HG03066 (cell line): ENCODE measurements around the gene SRGAP3.

Source experiments
- ATAC-seq: cut with Tn5 transposase; IDR thresholded peaks from one replicate; pipeline ENCODE4 v1.9.1; 2021; ENCODE audit warnings: low read depth; ENCODE audit not compliant: unreplicated experiment

SRGAP3 gene

DNA sequence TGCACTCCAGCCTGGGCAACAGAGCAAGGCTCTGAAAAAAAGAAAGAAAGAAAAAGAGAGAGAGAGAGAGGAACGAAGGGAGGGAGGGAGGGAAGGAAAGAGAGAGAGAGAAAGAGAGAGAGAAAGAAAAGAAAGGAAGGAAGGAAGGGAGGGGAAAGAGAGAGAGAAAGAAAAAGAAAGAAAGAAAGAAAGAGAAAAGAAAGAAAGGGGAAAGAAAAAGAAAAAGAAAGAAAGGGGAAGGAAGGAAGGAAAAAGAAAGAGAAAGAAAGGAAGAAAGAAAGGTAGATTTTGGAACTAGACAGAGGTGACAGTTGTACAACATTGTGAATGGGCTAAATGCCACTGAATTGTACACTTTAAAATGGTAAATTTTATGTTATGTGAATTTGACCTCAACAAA lies 5.3 kb upstream of the SRGAP3 start:
- ATAC-seq, result no peak

DNA sequence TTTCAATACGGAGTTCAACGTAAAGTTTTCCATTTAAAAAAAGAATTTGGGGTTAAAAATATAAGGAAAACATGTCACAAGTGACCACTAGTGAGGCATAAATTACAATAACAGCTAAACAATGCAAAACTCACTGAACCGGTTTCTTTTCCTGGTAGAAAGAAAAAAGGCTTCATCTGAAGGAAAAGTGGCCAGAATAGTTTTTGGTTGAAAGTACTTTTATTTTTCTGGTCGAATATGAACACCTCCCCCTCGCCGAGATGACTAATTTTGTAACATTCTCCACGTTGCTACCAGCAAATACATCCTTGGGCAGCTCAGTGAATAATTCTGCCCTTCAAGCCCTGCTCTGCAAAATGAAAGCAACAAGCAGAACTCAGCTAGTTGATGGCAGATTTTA lies 3.9 kb upstream of the SRGAP3 start:
- no peak for ATAC-seq

DNA sequence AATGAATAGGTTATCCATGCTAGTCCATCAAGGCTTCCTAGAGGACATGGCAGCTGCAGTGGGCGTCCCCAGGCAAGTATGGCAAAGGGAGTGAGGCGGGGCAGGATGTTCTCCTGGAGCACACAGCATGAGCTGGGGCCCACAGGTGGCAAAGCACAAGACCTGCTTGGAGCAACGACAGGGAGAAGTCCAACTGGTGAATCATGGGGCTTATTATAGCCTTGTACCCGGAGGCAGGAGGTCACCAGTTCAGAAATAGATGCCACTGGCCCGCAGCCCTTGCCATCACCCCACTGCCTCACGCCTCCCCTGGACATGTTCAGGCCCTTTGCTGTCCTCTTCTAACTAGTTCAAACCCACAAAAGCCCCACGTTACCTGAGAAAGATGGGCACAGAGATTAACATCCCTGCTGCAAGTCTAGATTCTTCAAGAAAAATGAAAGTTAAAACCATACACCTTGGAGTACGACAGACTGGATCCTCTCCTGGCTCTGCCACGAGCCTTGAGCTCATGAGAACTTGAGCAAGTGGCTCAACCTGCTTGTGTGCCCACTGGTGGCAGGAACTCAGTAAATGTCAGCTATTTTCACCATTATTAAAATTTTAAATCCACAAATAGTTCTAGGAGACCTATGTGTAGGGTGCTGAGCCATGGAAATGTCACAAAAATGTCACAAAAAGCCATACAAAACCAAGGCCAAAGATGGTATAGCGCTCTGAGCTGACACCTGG lies 1.8 kb upstream of the SRGAP3 start:
- ATAC-seq, result no peak

DNA sequence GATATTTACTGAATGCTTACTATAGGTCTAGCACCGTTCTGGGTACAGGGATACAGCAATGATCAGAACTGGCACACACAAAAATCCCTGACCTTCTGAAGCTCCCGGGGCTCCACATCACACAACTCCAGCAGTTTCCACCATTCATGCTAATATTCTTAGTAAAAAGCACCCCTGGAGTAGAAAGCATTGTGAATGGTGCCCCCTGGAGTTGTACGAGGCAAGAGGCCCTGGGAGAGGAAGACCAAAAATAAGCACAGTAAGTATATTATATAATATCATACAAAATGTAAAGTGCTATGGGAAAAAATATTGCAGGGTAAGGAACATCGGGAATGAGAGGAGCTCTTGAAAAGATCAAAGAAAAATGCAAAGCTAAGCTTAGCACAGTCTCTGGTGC lies 790 bp upstream of the SRGAP3 start:
- no peak for ATAC-seq

DNA sequence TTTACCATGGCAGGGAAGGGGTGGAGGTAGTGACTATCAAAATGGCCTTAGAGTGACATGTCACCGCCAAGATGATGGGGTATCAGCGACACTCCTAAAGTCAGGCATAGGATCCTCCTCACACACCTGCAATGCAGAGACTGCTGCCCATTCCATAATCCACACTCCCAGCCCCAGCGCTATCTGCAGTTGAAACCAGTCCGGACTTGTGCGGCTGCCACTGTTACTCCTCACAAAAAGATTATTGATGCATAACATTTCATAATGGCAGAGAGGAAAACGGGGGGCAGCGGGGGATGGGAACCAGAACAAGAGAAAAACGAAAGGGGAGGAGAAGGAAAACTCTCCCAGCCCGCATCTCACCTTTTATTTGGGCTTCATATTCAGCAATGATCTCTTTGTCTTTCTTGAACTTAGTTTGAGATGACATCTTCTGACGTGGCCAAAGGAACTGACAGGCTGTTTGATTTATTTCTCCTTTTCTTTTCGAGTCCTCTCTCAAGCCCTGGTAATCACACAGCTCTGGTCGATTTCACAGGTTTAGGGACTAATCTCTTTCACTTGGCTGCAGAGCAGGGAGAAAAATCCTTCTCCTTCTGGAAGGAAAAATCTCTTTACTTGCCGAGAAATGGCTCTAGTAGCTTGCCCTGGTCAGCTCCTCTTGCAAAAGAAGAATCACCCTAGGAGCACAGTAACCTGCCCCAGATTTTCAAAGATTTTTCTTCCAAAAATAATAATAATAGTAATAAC lies 749 bp downstream of the SRGAP3 start:
- ATAC-seq, result no peak

DNA sequence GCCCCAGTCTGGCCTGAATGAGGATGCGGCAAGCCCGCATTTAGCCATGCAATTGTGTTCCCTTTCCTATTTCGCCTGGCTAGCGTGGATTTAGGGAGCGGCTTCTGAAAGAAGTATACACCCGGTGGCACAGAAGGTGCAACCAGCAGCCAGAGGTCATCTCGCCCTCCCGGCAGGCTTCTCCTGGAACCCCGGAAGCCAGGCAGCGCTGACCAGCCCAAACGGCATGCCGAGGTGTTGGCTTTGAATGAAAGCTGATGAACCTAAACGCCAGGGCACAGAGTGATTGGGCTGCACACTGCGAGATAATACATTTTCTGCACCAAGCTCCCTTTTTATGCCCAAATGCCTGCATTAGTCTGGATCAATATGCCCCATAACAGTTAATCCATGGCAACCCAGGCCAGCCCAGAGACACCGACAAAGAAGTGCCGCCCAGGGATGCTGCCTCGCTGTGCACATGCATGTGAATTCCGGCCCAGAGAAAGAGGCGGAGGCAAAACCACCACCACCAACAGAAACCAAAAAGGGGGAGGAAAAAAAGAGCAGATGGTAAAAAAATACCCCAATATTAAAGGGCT lies 1.4 kb downstream of the SRGAP3 start:
- no peak for ATAC-seq

DNA sequence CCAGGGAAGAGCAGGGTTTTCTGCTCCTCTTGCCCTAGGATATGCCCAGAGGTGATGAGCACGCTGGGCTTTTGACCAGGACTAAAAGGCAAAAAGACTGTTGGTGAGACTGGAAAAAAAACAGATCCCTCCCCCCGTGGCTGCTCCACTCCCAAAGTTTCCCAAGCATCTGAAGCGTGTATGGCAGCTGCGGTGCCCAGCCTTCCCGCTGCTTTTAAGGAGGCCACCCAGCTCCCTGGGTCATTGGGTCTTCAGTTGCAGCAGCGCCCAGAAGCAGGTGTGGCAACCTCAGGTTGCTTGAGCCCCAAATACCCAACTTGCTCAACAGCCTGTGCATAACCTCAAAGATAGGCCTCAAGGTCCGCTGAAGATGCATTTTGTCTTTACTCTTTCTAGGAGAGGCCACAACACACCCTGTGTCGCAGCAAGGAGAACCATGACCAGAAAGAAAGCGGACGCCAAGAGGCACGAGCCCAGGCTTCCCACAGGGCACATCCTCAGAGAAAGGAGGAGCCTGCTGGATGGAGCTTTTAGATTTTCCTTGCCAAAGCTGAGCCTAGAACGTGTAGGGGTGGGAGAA lies 2.0 kb downstream of the SRGAP3 start:
- no peak for ATAC-seq

DNA sequence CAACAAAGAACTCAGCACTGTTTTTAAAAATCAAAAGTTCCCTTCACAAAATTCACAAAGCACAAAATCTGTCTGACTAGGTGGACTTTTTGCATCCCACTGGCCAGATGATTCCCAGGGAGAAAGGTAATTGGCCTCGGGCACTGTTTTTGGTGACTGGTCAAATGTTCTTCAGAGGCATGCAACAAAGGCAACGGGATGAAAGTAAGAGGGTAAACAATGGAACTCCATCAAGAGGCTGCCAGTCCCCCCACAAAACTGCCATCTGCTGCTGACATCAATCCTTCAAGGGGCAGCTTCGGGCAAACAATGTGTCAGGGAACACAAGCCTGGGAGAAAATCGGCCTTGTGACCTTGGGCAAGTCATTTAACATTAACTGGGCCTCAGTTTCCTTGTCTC lies 3.3 kb downstream of the SRGAP3 start:
- ATAC-seq, result no peak

DNA sequence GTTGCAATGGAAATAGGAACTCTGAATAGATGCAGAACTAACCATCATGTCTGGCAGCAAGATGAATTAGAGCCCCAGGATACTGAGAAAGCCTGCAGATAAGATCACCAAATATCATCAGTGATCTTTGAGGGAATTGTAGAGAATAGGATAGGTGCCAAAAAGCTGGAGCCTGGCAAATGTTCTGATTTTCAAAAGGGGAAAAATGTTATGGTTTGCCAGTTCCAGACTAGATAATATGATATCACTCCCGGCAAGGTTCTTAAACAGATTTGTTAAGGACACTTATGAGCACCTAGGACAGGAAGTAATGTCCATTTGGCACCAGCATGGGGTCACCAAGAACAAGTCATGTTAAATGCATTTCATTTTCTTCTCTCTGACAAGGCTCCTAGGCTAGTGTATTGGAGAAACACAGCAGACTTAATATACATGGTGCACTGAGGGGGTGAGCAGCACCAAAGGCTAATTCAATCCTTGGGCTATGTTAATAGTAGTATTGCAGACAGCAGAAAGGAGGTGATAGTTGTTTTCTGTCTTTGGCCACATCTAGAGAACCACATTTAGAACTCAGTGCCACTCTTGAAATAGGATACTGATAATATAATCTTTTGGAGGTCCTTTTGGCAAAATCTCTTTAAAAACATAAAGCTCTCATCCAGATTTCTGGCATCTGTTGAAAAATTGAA lies 4.8 kb downstream of the SRGAP3 start:
- no peak for ATAC-seq

DNA sequence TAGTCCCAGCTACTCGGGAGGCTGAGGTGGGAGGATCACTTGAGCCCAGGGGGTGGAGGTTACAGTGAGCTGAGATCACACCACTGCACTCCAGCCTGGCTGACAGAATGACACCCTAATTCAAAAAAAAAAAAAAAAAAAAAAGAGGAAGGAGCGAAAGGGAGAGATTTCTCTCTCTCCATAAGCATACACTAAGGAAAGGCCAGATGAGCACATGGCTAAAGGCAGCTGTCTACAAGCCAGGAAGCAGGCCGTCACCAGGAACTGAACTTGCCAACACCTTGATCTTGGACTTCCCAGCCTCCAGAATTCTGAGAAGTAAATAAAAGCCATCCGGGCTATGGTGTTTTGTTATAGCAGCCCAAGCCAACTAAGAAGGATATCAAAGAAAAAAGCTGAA lies 7.5 kb downstream of the SRGAP3 start:
- no peak for ATAC-seq

DNA sequence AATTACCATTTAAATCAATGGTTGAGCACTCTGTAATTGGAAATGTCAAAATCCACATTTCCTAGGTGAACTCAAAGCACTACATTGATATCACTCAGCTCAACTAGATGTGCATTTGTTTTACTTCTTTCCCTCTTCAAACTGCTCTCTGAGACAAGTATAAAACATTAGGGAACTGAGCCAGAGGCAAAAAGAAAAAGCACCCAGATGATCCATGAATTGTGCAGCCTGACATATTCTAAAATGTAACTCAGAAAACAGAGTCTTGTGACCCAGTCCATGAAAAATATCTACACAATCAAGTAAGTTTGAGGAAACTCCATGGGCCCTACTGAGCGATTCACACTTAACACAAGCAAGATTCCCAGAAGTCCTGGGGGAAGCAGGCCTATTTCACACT lies 9.8 kb downstream of the SRGAP3 start:
- ATAC-seq, result no peak

DNA sequence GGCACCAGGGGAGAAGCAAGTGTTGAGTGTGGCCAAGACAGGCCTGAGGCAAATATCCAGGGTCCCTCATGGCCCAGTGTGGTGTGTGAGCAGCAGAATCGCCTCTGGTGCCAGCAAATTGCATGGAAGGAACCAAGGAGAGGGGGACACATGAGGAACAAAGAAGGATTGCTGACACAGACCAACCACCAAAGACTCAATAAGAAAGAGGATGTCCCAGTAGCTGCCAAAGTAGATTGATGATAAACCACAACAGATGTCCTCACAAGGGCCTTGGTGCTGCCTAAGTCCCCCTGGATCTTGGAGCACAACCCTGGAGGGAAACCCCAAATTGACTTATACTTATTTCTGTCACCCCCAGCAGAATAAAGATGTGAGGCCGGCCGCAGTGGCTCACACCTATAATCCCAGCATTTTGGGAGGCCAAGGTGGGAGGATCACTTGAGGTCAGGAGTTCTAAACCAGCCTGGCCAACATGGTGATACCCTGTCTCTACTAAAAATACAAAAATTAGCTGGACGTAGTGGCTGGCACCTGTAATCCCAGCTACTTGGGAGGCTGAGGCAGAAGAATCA lies 10.6 kb downstream of the SRGAP3 start:
- no peak for ATAC-seq

DNA sequence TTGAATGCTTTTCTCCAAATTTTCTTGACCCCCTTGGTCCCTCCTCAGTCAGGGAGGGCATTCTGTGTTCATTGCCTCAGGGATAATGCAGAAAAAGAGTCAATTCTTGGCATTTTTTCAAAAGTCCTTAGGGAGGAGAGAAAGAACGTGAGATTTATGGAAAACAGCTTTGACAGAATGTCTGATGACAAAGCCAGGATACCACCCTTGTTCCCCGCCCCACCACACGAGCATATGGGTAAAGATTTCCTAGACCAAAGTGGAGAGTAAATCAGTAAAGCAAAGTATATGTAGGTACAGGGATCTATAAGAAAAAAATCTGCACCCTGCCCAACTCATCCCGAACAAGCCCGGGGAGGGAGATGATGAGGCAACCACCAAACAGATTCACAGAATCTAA lies 11.2 kb downstream of the SRGAP3 start:
- ATAC-seq, result no peak

DNA sequence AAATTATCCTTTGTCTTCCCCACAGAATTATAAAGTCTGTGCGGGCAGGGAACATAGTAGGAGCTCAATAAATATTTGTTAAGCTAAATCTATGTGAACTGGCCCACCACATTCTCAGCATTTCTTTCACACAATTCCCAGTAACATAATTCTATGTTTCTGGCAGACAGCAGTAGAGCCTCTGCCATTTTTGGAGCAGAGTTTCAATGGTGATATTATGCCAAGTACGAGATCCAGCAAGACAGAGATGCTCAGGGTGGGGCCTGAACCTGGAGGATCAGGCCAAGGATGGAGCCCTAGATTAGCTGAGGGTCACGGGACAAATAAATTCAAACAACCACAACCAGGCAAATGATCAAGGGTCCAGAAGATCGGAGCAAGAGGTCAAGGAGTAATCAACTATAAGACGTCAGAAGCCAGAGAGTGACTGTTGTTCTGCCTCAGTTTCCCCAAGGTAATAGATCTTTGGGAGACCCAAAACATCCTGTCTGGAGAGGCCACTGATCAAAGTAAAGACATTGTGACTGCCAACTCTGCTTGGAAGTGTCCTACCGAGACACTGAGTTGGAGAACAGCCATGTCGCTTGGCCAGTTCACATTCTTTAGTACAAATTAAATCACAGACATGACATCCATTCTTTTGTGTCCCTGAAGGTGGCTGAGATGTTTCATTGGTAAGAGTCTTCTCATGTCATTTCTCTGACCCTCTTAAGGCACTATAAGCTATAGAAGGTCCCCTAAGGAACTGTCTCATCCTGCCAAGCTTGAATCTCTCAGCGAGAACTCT lies 15.4 kb downstream of the SRGAP3 start:
- no peak for ATAC-seq

DNA sequence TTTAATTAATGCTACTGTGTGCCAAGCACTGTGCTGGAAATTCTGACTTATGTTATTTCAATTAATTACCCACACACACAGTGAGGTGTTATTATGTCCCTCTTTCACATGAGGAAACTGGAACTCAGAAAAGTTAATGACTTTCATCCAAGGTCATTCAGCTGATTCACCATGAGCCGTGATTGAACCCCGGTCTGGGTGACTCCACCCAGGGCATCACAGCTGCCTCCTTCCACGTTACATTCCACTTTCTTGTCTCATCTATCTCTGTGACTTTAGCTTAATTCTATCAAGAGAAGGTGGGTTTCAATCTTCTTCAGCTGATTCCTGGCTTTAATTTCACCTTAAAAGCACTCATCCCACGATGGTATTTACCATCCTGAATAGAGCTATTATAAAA lies 16.3 kb downstream of the SRGAP3 start:
- ATAC-seq, result no peak

DNA sequence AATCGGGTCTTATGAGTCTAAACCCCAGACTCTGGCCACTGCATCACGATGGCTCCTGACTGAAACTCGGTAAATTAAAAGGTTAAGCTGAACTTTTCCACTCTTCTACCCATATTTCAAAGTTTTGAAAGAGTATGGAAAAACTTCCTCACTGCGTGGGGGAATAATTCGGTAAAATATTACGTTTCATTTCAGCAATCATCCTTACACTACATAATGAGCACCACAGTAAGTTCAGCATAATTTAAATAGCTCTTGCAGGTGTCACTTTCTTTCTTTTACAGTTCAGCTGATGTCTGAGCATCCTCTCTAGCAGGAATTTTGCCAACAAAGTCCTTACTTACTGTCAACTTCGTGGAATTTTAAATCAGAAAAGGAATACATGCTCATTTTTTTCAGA lies 17.5 kb downstream of the SRGAP3 start:
- no peak for ATAC-seq

DNA sequence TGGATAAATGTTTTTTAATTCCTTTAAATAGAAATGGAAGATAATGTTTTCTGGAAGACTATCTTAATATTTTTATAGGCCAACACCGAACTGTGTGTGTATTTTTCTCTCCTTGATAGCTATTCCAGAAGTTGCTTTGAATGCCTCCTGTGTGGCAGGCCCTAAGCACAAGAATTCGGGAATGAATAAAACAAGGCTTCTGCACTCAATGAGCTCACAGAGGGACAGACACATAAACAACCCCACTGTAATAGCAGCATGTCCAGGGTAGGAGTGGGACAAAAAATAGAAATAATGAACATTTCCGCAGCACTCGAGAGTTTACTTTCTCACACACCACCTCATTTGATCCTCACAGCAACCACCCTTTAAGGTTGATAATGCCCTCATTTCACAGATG lies 18.0 kb downstream of the SRGAP3 start:
- no peak for ATAC-seq

DNA sequence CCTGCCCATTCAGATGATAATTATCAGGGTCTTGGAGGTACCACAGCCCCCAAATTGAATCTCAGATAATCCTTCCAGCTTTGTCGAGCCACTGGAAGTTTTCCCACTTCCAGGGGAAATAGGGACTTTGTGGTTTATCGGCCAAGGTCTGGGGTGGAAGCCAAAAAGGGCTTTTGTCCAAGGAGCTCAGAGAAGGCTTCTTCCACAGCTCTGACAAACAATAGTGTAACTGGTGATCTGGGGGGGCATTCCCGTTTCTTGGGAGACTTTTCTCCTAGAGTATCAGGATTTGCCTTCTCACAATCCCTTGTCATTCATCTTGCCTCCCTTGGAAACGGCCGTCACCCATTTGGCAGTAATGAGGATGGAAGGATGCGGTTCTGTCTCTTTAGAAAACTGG lies 18.4 kb downstream of the SRGAP3 start:
- no peak for ATAC-seq

DNA sequence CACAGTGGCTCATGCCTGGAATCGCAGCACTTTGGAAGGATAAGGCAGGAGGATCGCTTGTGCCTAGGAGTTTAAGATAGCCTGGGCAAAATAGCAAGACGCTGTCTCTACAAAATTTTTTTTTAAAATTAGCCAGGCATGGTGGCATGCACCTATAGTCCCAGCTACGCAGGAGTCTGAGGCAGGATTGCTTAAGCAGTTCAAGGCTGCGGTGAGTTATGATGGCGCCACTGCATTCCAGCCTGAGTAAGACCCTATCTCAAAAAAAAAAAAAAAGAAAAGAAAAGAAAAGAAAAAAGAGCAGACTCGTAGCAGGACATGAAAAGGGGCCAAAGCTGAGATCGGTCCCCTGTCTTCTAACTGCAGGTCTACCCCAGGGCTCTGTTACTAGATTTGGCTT lies 18.9 kb downstream of the SRGAP3 start:
- no peak for ATAC-seq

DNA sequence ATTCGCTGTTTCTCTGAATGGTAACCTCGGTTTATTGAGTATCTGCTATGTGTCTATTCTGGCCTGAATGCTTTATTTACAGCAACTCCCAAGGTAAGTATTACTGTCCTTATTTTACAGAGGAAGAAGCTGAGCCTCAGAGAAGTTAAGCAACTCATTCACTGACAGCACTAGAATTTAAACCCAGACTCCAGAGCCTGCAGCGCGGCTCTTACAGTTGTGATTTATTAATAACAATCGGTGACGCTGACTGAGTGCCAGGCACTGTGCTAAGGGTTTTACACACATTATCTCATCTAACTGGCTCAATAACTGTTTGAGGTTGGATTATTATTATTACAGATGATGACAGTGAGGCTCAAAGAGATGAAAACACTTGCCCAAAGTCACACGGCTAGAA lies 19.6 kb downstream of the SRGAP3 start:
- no peak for ATAC-seq
